HepG2 (cell line): ENCODE results near the gene CDC42EP1. TPM values are rescaled to one million over a fixed set of nuclear protein-coding genes. Genes with fewer than 3 reads are reported as not detected.

Experiments used
- CBX1 ChIP-seq: IDR thresholded peaks from one replicate; pipeline ENCODE4 v1.6.1; 2016; ENCODE audit warnings: antibody characterized with exemption, low read depth
- ELK4 ChIP-seq: sonication (generic); formaldehyde crosslinking; IDR thresholded peaks from 2 replicates; pipeline ENCODE4 v1.9.0; 2021; ENCODE audit warnings: missing genetic modification reagents, borderline replicate concordance
- ERF ChIP-seq: IDR thresholded peaks from 2 replicates; pipeline ENCODE4 v1.6.1; 2018; ENCODE audit warnings: missing biosample characterization, missing genetic modification reagents
- ETV5 ChIP-seq: IDR thresholded peaks from 2 replicates; pipeline ENCODE4 v1.6.1; 2018; ENCODE audit warnings: missing biosample characterization, missing genetic modification reagents, inconsistent platforms, borderline replicate concordance
- GPN1 ChIP-seq: sonication (generic); formaldehyde crosslinking; IDR thresholded peaks from 2 replicates; pipeline ENCODE4 v1.5.1; 2020; ENCODE audit warnings: missing genetic modification reagents, borderline replicate concordance
- HMGXB4 ChIP-seq, 2 experiments: sonication (generic) in 1 of 2; formaldehyde crosslinking in 1 of 2; IDR thresholded peaks; 2 replicates each; pipeline versions ENCODE4 v1.4.0 to v1.6.1; 2018 to 2020; ENCODE audit warnings: missing genetic modification reagents in 2 of 2, borderline replicate concordance in 1 of 2, low read depth in 1 of 2, mild to moderate bottlenecking in 1 of 2, missing biosample characterization in 1 of 2
- HNRNPUL1 ChIP-seq: fragments of 200-400 bp; formaldehyde crosslinking; IDR thresholded peaks from 2 replicates; pipeline ENCODE4 v1.6.1; 2017; ENCODE audit warnings: low read depth, mild to moderate bottlenecking, low read length, moderate library complexity
- JUND ChIP-seq: sonication (generic); formaldehyde crosslinking; IDR thresholded peaks from 2 replicates; pipeline ENCODE4 v1.8.0; 2022; ENCODE audit warnings: mild to moderate bottlenecking, missing genetic modification reagents
- MLLT10 ChIP-seq: sonication (generic); formaldehyde crosslinking; IDR thresholded peaks from 2 replicates; pipeline ENCODE4 v1.4.0; 2020; ENCODE audit warnings: missing genetic modification reagents
- MXI1 ChIP-seq: IDR thresholded peaks from 3 replicates; pipeline ENCODE4 v1.6.1; 2012; ENCODE audit warnings: low read depth, low read length, inconsistent platforms, borderline replicate concordance
- NFIB ChIP-seq: sonication (generic); formaldehyde crosslinking; IDR thresholded peaks from 2 replicates; pipeline ENCODE4 v1.9.0; 2021; ENCODE audit warnings: missing genetic modification reagents, mild to moderate bottlenecking, borderline replicate concordance
- POLR2A ChIP-seq, 2 experiments: IDR thresholded peaks; 2 replicates each; pipeline ENCODE4 v1.6.1; 2011; ENCODE audit warnings: low read depth in 2 of 2, low read length in 2 of 2, mild to moderate bottlenecking in 1 of 2, moderate library complexity in 1 of 2; ENCODE audit not compliant: insufficient read depth in 1 of 2
- REL ChIP-seq: sonication (generic); formaldehyde crosslinking; conservative IDR thresholded peaks from 2 replicates; pipeline ENCODE4 v1.8.0; 2022; ENCODE audit warnings: mild to moderate bottlenecking, missing genetic modification reagents, moderate library complexity
- RFX5 ChIP-seq: IDR thresholded peaks from 2 replicates; pipeline ENCODE4 v1.6.1; 2011; ENCODE audit warnings: low read depth, low read length, improper control_type of control experiment
- RXRB ChIP-seq: IDR thresholded peaks from 2 replicates; pipeline ENCODE4 v1.6.1; 2016; ENCODE audit warnings: borderline replicate concordance, missing genetic modification reagents, missing compliant biosample characterization
- SP2 ChIP-seq: sonication (generic); formaldehyde crosslinking; IDR thresholded peaks from 2 replicates; pipeline ENCODE4 v1.5.1; 2020; ENCODE audit warnings: mild to moderate bottlenecking, missing genetic modification reagents
- TCF7 ChIP-seq: sonication (generic); IDR thresholded peaks from 2 replicates; pipeline ENCODE4 v1.6.1; 2016; ENCODE audit warnings: antibody characterized with exemption, low read depth
- TEAD2 ChIP-seq: sonication (generic); formaldehyde crosslinking; IDR thresholded peaks from 2 replicates; pipeline ENCODE4 v1.9.0; 2021; ENCODE audit warnings: missing genetic modification reagents
- ZFP37 ChIP-seq: sonication (generic); formaldehyde crosslinking; IDR thresholded peaks from 2 replicates; pipeline ENCODE4 v1.4.0; 2020; ENCODE audit warnings: missing genetic modification reagents, borderline replicate concordance
- ZNF20 ChIP-seq: sonication (generic); formaldehyde crosslinking; IDR thresholded peaks from 2 replicates; pipeline ENCODE4 v1.4.0; 2020; ENCODE audit warnings: mild to moderate bottlenecking, moderate library complexity, missing genetic modification reagents
- ZNF256 ChIP-seq: sonication (generic); formaldehyde crosslinking; conservative IDR thresholded peaks from 2 replicates; pipeline ENCODE4 v1.4.0; 2020; ENCODE audit warnings: missing genetic modification reagents
- ZNF30 ChIP-seq: sonication (generic); formaldehyde crosslinking; IDR thresholded peaks from 2 replicates; pipeline ENCODE4 v1.5.0; 2020; ENCODE audit warnings: mild to moderate bottlenecking, missing genetic modification reagents
- ZNF33B ChIP-seq: sonication (generic); formaldehyde crosslinking; IDR thresholded peaks from 2 replicates; pipeline ENCODE4 v1.5.1; 2020; ENCODE audit warnings: mild to moderate bottlenecking, missing genetic modification reagents
- ZNF512 ChIP-seq: sonication (generic); formaldehyde crosslinking; IDR thresholded peaks from 2 replicates; pipeline ENCODE4 v1.4.0; 2020; ENCODE audit warnings: mild to moderate bottlenecking, missing genetic modification reagents
- polyA plus RNA-seq, 8 experiments: library from polyadenylated mRNA; depleted of rRNA in 3 of 8; stranded (reverse) in 7 of 8; unstranded in 1 of 8; fragments of >200 nt; fragmentation: Illumina TruSeq in 4 of 8; extraction: Trizol in 4 of 8; gene quantifications; 2 replicates each; pipeline versions ENCODE4 v1.2.1 to v1.2.3, GENCODE V29; 2011 to 2016; ENCODE audit warnings: low read depth in 4 of 8, missing spikeins in 1 of 8, mixed read lengths in 1 of 8; ENCODE audit not compliant: insufficient read depth in 1 of 8
- total RNA-seq, 5 experiments: library from RNA; depleted of rRNA; stranded (reverse); fragments of >200 nt; fragmentation: Illumina TruSeq; extraction: Trizol; gene quantifications; 2 replicates each; pipeline ENCODE4 v1.2.3, GENCODE V29; 2016; ENCODE audit warnings: low read depth in 1 of 5
- TF ChIP-seq, protein P1 (sequence below): sonication (generic); formaldehyde crosslinking; IDR thresholded peaks from 2 replicates; pipeline ENCODE4 v1.8.0; 2022; ENCODE audit warnings: mild to moderate bottlenecking, missing genetic modification reagents; ENCODE audit not compliant: insufficient replicate concordance

CDC42EP1 gene
- total and polyA plus RNA-seq, 2 of the 13 experiments (the other 11 are each of a cell fraction or from before 2014, with no cell fraction given): 17.1 to 29.5 TPM

DNA sequence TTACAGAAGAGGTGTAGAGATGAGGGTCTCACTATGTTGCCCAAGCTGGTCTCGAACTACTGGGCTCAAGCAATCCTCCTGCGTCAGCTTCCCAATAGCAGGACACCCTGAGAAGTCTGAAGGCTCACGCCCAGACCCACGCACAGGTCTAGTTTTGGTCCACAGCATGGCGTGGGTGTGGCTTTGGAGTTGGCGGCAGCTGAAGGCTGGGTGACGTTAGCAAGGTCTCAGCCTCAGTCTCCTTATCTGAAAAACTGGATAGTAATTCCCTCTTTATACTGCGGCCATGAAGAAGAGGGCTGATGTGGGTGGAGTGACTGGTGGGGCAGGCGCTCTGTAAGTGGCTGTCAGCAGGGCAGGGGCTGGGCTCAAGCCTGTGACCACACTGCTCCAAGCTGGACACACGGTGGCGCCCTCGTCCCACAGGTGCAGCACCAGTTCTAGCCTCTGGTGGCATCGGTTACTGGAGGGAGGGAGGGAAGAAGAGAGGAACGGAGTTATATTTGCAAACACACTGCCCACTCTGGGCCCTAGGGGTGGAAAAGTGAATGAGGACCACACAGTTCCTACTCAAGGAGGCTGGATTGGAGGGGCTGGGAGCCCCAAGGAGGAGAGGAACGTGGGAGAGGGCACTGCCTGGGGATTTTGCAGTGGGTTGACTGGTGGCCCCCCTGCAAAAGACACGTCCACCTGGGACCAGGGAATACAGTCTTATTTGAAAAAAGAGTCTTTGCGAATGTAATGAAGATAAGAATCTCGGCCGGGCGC, 21.5 kb upstream of the CDC42EP1 start (continued):
- no peak for TF ChIP-seq ZNF20 (CRISPR knock-in tag)
- no peak for TF ChIP-seq ZNF512 (CRISPR knock-in tag)
- TF ChIP-seq MXI1: peak; percentile 63; the same call in 1 of the 3 replicates
- TF ChIP-seq SP2 (CRISPR knock-in tag): no peak
- TF ChIP-seq JUND (CRISPR knock-in tag): no peak
- TF ChIP-seq RXRB: peak; percentile 51; the same call in 1 of the 2 replicates
- no peak for TF ChIP-seq ZNF30 (CRISPR knock-in tag)
- TF ChIP-seq GPN1 (CRISPR knock-in tag): no peak
- TF ChIP-seq ELK4: no peak
- TF ChIP-seq NFIB (CRISPR knock-in tag): no peak
- TF ChIP-seq HMGXB4 (CRISPR knock-in tag; IDR thresholded peaks at IDR 0.05; ENCODE audit: borderline replicate concordance in 1 of 2, low read depth in 1 of 2): peak; percentile 83 to 86; a peak in 3 of 4 replicates
- TF ChIP-seq ZNF33B (CRISPR knock-in tag): no peak
- TF ChIP-seq TEAD2 (CRISPR knock-in tag): no peak
- TF ChIP-seq, protein P1, sequence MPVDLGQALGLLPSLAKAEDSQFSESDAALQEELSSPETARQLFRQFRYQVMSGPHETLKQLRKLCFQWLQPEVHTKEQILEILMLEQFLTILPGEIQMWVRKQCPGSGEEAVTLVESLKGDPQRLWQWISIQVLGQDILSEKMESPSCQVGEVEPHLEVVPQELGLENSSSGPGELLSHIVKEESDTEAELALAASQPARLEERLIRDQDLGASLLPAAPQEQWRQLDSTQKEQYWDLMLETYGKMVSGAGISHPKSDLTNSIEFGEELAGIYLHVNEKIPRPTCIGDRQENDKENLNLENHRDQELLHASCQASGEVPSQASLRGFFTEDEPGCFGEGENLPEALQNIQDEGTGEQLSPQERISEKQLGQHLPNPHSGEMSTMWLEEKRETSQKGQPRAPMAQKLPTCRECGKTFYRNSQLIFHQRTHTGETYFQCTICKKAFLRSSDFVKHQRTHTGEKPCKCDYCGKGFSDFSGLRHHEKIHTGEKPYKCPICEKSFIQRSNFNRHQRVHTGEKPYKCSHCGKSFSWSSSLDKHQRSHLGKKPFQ (CRISPR knock-in tag): no peak
- no peak for TF ChIP-seq REL (CRISPR knock-in tag)
- no peak for TF ChIP-seq RFX5
- TF ChIP-seq POLR2A (IDR thresholded peaks at IDR 0.05; ENCODE audit: insufficient read depth in 1 of 2, low read depth in 2 of 2, low read length in 2 of 2): no peak
- TF ChIP-seq CBX1: no peak
- 0 out of 2 replicates have a peak, but pooled peaks have one; percentile 24 for TF ChIP-seq ETV5 (CRISPR knock-in tag)
- no peak for TF ChIP-seq HNRNPUL1
- peak; percentile 78; the same call in 1 of the 2 replicates for TF ChIP-seq ERF (CRISPR knock-in tag)
- no peak for TF ChIP-seq TCF7
- no peak for TF ChIP-seq MLLT10 (CRISPR knock-in tag)
- TF ChIP-seq ZFP37 (CRISPR knock-in tag): no peak
- TF ChIP-seq ZNF256: no peak
